Fibroblast of skin of right quadriceps (primary cell): ENCODE data around the gene KANSL1.
"Not testable (repeated sequence)": the region's sequence is repeated elsewhere in the genome, so short reads cannot be mapped to it uniquely, and the experiment has no call there.

Source experiments
- DNase-seq: peaks from one replicate; pipeline ENCODE4 v3.0.0-alpha.2; 2013

The KANSL1 gene

DNA sequence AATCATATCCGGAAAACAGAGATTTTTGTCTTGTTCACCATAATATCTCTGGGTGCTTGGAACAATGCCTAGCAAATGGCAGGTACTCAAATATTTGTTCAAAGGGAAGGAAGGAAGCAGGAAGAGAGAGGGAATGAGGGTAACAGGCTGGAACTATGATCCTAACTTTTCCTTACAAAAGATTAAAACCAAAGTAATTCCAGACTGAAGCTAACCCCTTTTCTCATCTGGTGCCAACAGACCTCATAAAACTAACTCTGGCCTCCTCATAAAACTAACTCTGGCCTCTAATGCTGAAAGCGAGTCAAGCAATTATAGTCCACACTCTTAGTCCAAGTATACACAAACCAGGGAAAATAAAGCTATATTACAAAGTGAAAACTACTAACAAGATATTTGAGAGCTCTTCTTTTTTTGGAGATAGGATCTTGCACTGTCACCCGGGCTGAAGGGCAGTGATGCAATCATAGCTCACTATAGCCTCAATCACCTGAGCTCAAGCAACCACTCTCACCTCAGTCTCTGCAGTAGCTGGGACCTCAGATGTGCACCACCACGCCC lies 84.6 kb downstream of the KANSL1 start:
- DNase-seq = no peak

DNA sequence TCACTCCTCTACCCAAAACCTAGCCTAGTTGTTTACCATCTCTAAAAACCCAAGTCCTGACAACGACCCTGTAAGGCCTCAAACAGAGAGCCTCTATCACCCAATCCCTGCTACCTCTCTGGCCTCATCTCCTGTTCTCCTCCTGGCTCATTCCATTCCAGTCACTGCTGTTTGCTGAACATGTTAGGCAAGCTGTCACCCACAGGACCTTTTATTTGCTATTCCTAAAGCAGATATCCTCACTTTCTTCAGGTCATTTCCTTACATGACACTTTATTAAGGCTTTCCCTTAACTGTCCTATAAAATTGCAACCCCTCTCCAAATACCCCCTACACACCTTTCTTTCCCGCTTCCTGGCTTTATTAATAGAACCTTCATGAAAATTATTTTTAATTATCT lies 85.1 kb downstream of the KANSL1 start:
- no peak for DNase-seq

DNA sequence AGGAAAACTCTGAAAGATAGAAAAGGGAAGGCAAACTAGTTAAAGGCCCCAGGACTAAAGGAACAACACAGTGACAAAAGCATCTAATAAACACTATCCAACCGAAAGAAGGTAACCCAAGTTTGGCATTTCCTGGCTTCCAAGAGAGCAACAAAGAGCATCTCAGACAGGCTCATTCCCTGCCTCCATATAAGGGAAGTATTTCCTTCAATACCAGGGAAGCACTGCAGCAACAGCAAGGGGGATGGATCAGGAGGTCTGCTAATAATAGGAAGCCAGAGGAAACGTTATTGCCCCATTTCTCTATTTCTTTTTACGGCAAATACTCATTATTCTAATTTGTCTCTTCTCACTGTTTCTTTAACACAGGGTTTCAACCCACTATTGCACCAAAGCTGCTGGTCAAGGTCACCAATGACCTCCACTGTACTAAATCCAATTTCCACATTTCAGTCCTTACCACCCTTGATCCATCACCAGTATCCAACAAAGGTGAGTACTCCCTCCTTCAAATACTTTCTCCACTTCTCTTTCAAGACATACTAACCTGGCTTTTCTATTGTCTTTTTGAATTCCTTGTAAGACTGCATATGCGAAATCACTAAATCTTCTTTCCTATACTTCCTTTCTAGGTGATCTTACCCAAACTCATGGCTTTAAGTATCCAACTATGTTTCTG lies 86.1 kb downstream of the KANSL1 start:
- DNase-seq = no peak

DNA sequence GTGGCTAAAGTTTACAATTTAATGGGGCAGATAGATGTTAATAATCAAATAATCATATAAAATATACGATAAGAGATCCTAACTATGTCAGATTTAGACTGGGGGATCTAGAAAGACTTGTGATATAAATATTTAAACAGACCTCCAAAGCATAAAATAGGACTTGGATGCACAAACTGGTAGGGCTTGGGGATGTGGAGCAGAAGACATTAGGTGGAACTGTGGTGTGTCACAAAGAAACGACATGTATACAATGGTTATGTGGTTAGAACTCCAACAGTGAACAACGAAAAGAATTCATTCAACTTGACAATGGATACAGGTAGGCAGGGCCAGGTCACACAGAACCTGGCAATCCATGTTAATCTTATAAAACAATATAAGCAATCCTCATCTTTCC lies 90.4 kb downstream of the KANSL1 start:
- not testable (repeated sequence) for DNase-seq

DNA sequence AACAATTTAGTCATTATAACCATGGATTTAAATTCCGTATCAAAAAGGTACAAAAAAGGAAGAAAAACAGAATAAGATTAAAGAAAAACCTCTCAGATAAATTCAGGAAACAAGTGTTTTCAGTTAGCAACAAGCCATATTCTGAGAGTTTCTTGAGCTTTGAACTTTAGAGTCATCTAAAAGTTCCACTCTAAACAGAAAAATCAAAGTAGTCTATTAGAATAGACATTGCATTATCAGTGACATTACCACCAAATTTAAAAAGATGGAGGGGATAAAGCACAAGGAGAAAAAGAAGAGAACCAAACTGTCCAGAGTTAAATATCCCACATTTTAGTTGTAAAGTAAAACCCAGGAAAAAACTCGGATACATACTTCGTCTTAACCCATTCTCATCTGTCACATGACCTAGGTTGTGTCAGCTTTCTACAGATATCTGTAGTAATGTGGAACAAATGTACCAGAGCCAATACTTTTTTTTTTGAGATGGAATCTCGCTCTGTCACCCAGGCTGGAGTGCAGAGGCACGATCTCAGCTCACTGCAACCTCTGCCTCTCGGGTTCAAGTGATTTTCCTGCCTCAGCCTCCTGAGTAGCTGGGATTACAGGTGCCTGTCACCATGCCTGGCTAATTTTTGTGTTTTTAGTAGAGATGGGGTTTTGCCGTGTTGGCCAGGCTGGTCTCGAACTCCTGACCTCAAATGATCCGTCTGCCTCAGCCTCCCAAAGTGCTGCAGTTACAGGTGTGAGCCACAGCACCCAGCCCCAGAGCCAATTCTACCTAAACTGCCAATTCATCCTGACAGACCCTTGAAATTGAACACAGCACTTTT lies 91.2 kb downstream of the KANSL1 start:
- not testable (repeated sequence) for DNase-seq

DNA sequence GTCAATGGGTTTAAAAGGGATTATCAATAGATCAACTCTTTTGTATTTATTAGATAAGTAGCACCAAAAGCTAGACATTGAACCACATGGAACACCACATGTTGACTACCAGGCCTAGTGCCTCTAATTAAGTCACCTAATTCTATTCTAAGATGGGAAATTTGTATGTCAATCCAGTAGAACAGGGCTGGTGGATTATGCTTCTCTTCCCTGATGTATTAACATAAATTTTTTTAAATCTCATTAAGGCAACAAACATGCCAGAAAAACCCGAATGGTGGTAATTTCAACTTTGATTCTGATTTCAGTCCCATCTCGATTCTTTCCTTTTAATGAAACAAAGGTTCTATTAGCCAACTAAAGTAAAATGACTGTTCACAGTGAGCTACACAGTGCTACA lies 92.6 kb downstream of the KANSL1 start:
- no peak for DNase-seq

DNA sequence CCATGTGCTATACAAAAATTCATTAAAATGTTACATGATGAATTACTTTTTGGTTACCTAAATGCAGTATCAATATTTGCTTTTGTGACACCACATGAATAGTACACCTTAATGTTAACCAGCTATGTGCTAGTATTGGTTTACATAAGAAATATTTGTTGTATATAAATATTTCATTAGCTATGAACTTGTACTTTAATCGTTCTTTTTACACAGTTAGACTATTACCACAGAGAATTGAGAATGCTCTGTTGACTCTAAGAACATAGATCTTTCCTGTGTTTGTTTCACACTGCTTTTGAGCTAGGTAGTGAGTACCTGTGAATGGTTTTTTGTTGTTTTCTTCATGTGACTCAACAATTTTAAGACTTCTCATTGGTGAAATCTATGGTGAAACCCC lies 93.4 kb downstream of the KANSL1 start:
- DNase-seq = no peak

DNA sequence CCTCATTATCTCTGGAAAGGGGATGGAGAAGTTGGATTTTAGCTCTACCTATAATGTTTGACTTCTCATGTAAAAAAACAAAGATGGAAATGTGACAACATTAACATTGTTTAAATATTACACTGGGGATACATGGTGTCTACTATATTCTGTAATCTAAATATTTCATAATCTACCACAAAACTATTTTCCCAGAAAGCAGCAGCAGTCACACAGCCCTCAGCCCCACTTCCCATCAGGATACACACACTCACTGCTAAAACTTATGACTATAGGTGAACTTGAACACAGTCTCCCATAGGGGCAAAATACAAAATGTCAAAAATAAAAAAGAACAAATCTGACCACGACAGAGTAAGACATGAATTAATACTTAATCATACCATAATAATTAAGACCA lies 95.7 kb downstream of the KANSL1 start:
- peak; percentile 13 for DNase-seq

DNA sequence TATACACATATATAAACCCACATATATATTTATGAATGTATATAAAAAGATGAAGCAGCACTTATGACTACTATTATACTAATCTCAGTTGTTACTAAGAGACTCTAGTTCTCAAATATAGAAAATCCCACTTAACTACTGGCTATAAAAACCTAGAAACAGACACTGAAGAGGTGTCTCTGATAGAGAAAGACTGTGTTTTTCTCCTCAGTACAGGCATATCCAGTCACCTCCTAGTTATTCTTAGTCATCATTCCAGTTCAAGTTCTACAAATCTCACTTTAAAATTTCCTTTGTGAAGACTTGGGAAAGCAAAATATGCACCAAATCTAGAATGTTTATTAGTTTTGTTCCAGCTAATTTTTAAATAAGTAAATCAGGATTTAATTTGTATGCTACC lies 100.2 kb downstream of the KANSL1 start:
- DNase-seq = no peak

DNA sequence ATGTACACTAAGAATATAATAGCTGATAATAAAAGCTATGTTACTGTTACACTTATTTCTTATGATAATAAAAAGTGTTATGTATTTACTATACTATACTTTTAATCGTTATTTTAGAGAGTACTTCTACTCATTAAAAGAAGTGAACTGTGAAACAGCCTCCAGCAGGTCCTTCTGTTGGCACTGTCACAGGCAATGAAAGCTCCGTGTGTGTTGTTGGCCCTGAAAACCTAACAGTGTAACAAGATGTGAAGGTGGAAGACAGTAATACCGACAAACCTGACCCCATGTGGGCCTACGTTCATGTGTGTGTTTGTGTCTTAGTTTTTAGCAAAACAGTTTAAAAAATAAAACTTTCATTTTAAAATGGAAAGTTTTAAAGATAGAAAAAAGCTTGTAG lies 102.4 kb downstream of the KANSL1 start:
- DNase-seq = no peak

DNA sequence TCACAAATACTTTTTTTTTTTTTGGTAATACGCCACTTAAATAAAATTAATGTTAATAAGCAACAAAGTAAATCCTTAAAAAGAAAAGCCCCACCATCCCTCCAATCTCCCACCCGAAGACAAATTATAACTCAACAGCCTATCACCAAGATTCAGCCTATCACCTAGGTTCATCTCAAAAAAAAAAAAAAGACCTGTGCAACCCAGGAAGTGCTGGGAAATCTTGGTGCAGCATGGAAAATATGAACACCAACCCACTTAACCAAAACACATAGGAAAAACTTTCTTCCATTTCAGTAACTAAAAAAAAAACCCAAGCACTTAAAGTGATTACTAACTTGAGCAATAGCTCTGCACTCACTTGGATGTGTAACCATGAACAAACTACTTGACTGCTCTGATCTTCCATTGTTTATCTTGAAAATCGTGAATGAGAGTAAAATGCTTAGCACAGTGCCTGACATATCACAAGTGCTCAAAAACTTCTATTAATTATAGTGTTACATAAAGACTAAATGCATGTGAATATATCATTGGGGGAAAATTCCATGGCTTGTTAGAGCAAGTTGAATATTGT lies 103.8 kb downstream of the KANSL1 start:
- DNase-seq = no peak

DNA sequence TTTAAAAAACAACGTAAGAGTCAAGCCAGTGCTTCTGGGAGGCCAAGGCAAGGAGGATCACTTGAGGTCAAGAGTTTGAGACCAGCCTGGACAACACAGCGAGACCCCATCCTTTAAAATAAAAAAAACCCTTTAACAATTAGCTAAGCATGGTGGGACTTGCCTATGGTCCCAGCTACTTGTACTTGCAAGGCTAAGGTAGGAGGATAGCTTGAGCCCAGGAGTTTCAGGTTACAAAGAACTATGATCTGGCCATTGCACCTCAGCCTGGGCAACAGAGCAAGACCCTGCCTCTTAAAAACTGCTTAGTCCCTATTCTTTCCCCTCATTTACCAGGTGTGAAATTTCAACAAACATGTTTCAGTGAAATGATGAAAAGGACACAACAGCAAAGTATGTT lies 104.6 kb downstream of the KANSL1 start:
- DNase-seq = no peak

DNA sequence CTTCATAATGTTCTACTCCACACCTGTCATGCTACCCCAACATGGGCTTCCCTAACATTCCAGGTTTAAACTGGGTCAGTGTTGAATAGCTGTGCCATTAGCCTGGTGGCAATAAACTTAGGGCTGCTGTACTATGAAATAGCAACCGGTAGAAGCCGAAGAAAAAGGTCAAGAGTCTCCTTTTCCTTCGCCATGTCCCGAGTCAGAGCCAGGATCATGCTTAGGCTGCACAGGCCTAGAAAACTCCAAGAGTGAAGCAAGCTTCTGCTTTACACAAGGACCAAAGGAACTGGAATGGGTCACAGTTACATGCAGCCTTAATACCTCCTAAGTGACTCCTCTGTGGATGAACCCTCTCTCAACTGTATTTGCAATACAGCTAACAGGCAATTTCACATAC lies 105.4 kb downstream of the KANSL1 start:
- not testable (repeated sequence) for DNase-seq

DNA sequence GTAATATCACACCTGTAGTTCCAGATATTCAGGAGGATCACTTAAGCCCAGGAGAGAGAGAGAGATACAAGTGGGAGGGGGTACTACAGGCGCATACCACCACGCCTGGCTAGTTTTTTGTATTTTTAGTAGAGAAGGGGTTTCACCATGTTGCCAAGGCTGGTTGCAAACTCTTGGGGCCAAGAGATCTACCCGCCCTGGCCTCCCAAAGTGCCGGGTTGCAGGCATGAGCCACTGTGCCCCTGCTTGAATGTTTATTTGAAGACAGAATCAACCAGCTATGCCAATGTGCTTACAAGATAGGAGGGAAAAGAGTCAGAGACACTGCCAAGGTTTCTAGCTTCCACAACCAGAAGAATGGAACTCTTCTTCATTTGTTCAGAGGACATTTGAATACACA lies 106.4 kb downstream of the KANSL1 start:
- no peak for DNase-seq

DNA sequence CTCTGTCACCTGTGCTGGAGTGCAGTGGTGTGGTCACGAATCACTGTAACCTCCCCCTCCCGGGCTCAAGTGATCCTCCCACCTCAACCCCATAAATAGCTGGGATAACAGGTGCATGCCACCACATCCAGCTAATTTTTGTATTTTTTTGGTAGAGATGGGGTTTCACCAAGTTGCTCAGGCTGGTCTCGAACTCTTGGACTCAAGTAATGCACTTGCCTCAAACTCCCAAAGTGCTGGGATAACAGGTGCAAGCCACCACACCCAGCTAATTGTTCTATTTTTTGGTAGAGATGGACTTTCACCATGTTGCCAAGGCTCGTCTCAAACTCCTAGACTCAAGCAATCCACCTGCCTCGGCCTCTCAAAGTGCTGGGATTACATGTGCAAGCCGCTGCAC lies 107.7 kb downstream of the KANSL1 start:
- no peak for DNase-seq

DNA sequence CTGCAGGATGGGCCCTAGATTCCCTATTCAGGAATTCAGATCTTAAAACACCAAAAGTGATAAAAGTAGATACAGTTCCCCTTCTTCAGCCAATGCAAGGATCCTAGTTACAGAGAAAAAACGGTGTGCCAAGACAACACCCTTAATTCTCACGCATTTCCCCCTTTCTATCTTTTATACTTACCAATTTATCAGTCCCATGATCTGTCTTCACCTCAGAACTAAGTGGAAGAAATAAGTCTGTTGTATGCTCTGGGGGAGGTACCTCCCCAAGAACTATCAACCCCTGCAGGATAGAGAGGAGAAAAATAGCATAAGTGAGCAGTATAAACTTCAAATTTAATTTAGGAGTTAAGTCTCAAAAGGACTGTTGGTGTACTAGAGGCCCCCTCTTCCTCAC lies 111.0 kb downstream of the KANSL1 start:
- no peak for DNase-seq

DNA sequence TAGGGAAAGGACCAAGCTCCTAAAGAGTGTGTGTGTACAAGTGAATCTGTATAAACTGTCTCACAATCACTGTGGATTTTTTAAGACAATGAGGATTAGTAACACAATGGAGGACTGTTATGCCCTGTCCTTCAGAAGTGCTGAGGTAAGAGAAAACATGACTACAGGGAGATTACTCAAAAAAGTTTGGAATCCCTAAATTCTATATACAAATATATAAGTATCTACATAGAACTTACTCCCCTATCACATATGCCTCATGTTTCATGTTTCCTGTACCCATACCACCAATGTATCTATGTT lies 112.3 kb downstream of the KANSL1 start:
- DNase-seq = no peak

DNA sequence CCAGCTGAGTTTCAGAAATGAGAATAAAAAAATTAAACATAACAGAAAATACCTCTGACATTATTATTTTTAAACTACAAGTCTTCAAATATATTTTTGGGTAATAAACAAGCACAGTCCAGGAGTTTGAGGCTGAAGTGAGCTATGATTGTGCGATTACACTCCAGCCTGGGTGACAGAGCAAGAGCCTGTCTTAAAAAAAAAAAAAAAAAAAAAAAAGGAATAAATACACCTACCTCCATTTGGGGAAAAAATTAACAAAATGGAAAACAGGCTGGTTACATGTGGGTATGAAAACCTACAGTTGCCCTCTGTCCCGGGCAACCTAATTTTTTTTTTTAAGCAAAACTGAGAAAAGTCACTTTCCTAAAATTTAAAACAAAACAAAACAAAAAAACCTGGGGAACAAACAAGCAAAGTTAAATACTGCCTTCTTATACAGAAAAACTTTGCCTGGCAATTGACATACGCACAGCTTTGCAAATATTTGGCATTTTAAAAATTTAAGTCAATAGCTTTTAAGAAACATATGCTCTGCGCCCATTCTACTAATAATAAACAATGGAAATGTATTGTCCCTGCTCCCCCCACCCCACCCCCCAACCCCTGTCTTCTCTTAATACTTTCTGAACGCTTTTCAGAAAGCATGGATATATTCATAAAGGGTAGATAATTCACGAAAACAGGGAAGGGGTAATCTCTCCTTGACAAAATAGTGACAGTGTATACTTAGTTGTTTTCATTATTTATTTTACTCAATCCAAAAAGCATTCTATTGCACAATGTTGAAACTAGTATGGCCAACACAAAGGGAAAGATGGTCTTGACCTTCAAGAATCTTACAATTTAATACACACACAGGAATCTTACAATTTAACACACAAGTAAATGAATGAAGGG lies 112.9 kb downstream of the KANSL1 start:
- DNase-seq = no peak

DNA sequence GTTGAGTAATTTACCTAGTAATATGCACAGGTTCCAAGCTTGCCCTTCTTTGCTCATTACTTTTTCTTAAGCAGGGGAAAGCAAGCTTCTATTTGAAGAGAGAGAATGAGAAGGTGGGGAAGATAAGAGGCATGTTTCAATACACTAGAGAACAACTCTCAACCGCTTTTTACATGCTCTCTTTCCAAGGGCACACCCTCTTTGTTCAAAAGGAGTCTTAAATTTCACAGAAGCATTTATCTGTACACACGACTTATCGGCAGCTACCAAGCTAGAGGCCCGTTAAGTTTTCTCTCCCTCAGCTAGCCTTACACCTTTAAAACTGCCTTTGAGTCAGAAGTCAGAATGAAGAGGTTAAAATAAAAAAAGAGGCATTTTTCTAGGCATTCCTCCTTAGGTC lies 114.6 kb downstream of the KANSL1 start:
- DNase-seq = no peak

DNA sequence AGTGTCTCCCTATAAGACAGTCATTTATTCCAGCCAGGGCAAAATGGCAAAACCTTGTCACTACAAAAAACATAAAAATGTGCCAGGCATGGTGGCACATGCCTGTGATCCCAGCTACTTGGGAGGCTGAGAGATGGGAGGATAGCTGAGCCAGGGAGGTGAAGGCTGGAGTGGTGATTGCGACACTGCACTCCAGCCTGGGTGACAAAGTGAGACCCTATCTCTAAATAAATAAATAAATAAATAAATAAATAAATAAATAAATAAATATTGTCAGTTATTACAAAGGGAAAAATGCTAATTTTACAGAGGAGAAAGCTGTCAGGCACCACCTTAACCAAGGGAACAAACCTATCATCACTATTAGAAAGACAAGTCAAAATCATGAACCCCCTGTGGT lies 118.7 kb downstream of the KANSL1 start:
- DNase-seq = no peak

DNA sequence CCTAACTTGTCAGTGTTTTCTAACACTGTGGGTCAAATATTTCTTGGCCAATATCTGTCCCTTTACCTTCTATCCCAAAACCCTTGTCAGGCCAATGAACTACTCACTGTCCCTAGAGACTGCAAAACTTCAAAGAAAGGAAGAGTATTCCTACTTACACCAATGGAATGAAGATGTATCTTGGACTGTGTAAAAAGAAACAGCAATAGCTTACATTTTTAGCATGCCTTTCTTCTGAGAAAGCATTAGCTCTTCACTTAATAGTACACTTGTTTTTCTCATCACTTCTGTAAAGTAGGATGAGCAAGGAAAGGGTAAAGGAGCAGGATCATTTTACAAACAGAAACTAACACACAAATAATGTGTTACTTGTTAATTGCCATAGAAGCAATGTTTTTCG lies 120.2 kb downstream of the KANSL1 start:
- DNase-seq = peak; percentile 72

DNA sequence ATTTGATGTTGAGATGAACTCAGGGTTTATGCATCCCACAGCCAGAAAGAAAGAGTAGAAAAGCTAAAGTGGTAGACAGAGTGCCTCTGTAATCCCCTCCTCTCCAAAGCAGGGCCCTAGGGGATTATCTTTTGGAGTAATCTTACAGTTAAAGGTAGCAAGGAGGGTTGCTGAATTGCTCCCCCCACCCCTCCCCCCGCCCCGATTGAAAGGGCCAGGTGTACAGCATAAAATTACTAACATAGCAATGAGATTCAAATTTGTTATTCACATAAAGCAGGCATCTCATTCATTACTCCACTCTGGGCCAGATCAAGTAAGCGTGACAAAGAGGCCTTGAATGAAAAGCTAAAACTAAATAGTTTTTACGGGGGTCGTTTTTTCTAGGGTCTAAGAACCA lies 121.4 kb downstream of the KANSL1 start:
- no peak for DNase-seq

DNA sequence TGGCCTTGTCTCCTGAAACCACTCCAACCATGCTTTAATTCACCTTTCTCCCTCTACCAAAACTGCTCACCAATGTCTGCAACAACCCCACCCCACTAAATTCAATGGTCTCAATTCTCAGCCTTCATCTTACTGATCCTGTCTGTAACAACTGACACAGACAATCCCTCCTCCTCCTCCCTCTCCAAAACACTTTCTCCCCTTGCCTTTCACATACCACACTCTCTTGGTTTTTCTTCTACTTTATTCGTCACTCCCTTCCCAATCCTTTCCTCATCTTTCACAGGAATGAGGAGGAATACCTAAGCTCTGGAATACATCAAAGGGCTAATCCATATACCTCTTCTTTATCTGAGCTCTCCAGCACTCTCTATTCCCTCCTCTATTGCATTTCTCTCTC lies 128.8 kb downstream of the KANSL1 start:
- DNase-seq = no peak
